ENCODE measurements around the gene INTS1.
A peak's percentile ranks its signal among the peaks of the same experiment; 100 is the strongest.
"Not testable (repeated sequence)": the region's sequence is repeated elsewhere in the genome, so short reads cannot be mapped to it uniquely, and the experiment has no call there.

The INTS1 gene

DNA sequence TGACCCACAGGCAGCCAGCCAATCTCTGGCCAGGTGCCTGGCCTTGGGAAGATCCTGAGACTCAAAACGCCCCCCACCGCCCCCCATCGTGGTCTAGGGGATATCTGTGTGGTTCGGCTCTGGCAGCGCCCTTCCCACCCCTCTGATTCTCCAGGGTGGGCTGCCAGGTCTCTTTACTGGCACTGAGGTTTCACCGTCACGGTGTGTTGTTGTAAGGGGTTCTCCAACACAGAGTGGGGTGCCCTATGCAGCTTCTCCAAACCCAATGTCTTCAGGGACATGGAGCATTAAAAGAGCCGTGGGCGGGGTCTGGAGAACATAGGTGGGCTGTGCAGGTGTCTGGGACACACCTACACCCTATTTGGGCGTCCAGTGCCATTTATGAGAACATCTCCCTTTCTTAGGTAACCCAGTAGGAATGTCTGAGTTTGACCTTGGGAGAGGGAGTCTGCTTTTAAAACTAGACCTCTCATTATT, 27.8 kb upstream of the INTS1 start:
- DNase-seq (ENCODE audit: low spot score), result no peak

DNA sequence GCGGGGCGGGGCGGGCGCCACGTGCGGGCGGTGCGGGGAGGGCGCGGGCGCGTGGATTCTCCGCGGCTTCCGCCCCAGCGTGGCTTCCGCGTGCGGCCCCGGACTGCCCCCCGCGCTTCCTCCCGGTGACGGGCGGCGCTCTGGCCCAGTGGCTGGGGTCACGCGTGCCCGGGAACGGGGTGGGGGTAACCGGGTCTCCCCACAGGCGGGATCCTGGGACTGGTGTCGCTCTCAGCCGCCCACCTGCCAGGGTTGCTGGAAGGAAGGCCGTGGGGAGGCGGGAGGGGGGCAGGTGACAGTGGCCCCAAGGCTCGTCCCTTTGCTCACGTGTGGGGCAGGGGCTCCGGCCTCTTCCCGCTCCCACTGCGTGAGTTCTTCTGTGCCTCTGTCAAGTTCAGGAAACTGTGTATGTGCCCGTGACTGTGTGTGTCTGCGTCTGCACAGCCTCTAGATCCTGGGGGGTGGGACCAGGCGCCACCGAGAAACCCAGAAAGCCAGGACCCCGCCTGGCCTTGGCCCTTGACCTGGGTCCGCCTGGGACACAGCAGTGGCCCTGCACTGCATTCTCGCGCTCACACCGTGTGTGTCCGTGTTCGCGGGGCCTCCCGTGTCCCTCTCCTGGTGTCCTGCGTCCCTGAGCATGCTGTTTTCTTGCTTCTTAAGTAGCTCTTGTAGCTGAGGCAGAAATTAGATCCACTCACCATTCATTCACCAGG, 27.2 kb upstream of the INTS1 start:
- DNase-seq (ENCODE audit: low spot score), result peak; percentile 54

- DNase-seq (ENCODE audit: low spot score), result no peak
Observed at GRCh38 chr7:1530946-1531262, 26.7 kb upstream of the INTS1 start.

- no peak for DNase-seq (ENCODE audit: low spot score)
Observed at GRCh38 chr7:1529383-1530116, 25.4 kb upstream of the INTS1 start.

- DNase-seq (ENCODE audit: low spot score), result no peak
Observed at GRCh38 chr7:1526271-1526754, 22.1 kb upstream of the INTS1 start.

- no peak for DNase-seq (ENCODE audit: low spot score)
Observed at GRCh38 chr7:1525409-1525808, 21.2 kb upstream of the INTS1 start.

DNA sequence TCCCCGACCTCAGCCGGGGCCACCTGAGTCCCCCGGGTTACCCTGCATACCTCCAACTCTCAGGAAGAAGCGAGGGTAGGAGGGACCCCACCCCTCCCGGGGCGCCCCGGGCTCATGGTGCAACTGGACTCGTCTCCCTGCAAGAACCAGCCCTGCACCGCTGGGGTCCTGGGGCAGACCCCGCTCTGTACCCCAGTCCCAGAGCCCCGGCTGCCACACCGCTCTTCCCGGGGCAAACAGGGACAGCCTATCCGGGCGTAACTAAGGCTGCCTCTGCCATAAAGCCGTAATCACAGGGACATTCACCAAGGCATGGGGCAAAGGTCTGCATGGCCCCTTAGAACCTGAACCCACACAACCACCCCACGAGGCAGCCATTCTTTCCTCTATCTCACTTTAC, 19.7 kb upstream of the INTS1 start:
- DNase-seq (ENCODE audit: low spot score), result no peak

DNA sequence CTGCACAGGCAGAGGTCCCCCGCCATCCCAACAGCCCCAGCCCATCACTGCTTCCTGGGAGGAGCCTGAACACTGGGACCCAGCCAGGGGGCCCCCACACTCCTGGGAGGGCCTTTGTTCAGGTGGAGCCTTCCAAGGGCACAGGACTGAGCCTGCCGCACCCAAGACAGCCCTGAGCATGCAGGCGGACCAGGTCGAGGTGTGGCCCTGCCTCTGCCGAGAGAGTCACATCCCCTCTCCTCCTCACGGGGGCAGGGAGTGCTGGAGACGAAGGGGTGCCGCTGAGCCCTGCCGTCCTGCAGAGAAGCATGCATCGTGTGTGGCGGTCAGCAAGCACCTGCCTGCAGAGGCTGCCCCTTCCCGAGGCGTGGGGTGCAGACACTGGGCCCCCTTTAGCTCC, 19.0 kb upstream of the INTS1 start:
- no peak for DNase-seq (ENCODE audit: low spot score)

DNA sequence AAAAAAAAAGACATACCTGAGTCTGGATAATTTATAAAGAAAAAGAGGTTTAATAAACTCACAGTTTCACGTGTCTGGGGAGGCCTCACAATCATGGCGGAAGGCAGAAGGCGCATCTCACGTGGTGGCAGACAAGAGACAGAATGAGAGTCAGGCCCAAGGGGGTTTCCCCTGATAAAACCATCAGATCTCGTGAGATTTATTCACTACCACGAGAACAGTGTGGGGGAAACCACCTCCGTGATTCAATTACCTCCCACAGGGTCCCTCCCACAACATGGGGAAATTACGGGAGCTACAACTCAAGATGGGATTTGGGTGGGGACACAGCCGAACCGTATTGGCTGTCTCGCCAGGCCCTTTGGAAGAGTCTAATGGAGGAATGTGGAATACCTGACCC, 17.3 kb upstream of the INTS1 start:
- DNase-seq (ENCODE audit: low spot score), result no peak

- no peak for DNase-seq (ENCODE audit: low spot score)
Observed at GRCh38 chr7:1520539-1521234, 16.5 kb upstream of the INTS1 start.

DNA sequence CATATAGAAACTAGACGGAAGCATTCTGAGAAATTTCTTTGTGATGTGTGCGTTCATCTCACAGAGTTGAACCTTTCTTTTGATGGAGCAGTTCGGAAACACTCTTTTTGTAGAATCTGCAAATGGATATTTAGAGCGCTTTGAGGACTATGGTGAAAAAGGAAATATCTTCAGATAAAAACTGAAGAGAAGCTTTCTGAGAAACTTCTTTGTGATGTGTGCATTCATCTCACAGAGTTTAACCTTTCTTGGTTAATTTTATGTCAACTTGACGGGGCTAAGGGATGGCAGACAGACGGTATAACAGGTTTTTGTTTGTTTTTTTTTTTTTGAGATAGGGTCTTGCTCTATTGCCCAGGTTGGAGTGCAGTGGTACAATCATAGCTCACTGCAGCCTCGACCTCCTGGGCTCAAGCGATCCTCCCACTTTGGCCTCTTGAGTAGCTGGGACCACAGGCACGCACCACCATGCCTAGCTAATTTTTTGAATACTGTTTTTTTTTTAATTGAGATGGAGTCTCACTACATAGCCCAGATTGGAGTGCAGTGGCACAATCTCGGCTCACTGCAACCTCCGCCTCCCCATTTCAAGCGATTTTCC, 15.2 kb upstream of the INTS1 start:
- not testable (repeated sequence) for DNase-seq (ENCODE audit: low spot score)

DNA sequence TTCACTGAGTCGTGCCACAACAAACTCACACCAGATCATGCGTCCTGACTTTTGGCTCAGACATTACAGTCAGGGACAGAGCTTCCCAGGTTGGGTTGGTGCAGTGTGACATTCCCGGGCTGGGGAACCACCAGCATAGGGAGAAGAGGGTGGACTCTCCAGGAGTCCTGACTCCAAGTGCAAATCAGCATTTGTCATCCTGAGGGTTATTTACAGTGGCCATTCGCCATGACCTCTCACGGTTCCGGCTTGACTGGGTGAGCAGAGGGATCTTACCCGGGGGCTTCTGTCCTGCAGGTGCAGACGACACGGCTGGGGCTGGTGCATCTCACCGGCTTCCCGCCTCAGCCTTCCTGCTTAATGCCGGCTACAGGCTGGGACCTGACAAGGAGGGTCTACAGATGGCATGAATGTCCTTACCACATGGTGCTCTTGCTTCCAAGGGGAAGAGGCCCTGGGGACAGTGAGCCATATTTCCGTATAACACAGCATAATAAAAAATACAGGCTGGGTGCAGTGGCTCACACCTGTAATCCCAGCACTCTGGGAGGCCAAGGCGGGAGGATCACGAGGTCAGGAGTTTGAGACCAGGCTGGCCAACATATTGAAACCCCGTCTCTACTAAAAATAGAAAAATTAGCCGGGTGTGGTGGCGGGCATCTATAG, 12.5 kb upstream of the INTS1 start:
- no peak for DNase-seq (ENCODE audit: low spot score)

GRCh38 chr7:1515509-1515967, 11.3 kb upstream of the INTS1 start:
- not testable (repeated sequence) for DNase-seq (ENCODE audit: low spot score)

GRCh38 chr7:1514995-1515401, 10.8 kb upstream of the INTS1 start:
- DNase-seq (ENCODE audit: low spot score), result no peak

GRCh38 chr7:1514407-1514806, 10.2 kb upstream of the INTS1 start:
- no peak for DNase-seq (ENCODE audit: low spot score)

DNA sequence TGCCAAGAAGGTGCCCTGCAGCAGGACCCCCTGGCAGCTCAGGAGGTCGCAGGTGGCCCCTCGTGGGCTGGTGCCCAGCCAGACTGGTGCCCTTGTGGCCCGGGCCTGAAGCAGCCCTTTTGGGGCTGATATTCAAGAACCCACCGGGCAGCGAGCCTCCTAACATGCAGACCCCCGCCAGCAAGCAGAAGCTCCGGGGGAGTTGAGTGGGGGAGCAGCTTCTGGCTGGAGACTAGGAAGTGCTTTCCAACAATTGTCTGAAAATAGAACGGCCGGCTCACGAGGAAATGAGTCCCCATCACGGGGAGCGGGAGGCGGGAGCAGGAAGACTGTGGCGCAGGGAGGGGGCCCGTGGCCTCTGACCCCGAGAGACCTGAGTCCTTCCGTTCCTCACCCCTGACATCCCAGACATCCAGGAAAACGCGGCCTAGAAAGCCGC, 9.5 kb upstream of the INTS1 start:
- DNase-seq (ENCODE audit: low spot score), result no peak

DNA sequence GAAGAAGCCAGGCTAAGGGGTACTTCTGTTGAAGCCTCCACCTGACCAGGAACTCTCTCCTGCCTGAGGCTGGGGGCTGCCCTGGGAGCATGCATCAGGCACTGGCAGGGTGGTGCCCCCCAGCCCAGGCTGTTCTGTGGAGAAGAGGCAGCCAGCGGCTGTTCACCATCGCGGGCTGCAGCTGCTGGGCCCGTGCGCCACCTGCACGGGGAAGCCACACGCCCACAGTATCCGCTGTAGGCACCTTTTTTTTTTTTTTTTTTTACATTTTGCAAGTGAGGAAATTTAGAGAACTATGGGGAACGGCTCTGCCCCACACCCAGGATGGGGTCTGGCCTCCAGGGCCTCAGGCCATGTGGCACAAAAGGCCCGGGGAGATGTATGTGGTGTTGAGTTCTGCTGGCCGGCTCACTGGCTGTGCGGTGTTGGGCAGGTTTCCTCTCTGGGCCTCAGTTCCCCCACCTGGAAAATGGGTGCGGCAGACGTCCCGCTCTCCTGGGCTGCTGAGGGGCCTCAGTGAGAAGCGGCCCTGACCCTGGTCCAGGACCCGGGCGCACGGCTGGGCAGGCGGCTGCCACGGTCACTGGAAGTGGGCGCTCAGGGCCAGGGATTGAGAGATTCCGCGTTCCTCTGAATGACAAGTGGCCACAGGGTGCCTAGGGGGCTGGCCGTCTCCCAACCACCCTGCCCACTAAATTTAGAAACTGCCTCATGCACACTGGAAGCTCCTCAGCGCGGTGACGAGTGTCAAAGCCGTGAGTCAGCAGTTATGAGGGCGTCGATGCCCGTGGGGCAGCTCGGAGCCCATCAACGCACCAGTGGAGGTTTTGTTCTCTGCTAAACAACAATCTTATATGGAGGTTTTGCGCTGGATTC, 8.8 kb upstream of the INTS1 start:
- peak; percentile 66 for DNase-seq (ENCODE audit: low spot score)

- no peak for DNase-seq (ENCODE audit: low spot score)
Observed at GRCh38 chr7:1511444-1512422, 7.5 kb upstream of the INTS1 start.

GRCh38 chr7:1510780-1511154, 6.6 kb upstream of the INTS1 start:
- DNase-seq (ENCODE audit: low spot score), result no peak

DNA sequence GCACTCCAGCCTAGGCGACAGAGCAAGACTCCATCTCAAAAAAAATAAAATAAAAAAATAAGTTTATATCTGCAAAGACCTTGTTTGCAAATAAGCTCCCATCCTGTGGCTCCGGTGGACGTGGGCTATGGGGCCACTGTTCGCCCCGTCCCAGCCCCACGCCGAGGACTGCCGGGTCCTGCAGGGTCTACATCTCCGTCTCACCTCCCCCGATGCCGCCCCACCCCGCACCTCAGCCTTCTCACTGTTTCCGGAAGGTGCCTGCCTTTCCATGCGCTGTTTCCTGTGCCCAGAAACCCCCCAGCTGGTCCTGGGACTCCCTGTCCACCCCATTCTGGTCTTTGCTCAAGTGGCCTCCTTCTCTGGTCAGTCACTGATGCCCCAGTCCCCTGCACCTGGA, 5.0 kb upstream of the INTS1 start:
- DNase-seq (ENCODE audit: low spot score), result no peak
